Peyer's patch (tissue), 4 donors: ENCODE results near the gene SELENOK.

ENCODE experiments used
- POLR2A ChIP-seq, 2 donors: fragments of 450-650 bp; IDR thresholded peaks; one replicate each; pipeline ENCODE4 v1.5.1; 2017; ENCODE audit warnings: antibody characterized with exemption in 2 of 2, mild to moderate bottlenecking in 2 of 2, moderate library complexity in 2 of 2
- TF ChIP-seq, protein P1 (sequence below), 6 experiments: fragments of 450-650 bp in 4 of 6; fragments of 200-600 bp in 2 of 6; sonication (generic) in 1 of 6; IDR thresholded peaks; one replicate each; pipeline ENCODE4 v1.5.1; 2017 to 2019; ENCODE audit warnings: antibody characterized with exemption in 6 of 6, mild to moderate bottlenecking in 3 of 6, moderate library complexity in 1 of 6

DNA sequence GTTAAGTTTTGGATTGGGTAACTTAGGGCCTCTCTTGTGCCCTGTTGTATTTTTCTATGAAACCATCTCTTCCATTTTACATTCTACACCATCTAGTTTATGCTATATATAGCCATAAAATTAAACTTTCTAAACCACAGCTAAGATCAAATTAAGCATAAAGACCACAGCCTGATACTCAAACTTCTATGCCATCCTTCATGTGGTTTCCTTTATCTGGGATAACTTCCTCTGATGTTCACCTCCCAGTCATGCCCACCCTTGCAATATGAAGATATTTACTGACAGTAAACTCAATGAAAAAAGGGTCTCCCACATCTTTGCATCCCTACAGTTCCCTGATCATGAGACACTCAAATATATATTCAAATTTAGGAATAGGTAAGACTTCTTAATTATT, 4.2 kb downstream of the SELENOK start:
- TF ChIP-seq, protein P1, sequence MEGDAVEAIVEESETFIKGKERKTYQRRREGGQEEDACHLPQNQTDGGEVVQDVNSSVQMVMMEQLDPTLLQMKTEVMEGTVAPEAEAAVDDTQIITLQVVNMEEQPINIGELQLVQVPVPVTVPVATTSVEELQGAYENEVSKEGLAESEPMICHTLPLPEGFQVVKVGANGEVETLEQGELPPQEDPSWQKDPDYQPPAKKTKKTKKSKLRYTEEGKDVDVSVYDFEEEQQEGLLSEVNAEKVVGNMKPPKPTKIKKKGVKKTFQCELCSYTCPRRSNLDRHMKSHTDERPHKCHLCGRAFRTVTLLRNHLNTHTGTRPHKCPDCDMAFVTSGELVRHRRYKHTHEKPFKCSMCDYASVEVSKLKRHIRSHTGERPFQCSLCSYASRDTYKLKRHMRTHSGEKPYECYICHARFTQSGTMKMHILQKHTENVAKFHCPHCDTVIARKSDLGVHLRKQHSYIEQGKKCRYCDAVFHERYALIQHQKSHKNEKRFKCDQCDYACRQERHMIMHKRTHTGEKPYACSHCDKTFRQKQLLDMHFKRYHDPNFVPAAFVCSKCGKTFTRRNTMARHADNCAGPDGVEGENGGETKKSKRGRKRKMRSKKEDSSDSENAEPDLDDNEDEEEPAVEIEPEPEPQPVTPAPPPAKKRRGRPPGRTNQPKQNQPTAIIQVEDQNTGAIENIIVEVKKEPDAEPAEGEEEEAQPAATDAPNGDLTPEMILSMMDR (IDR thresholded peaks at IDR 0.05) = no peak
- TF ChIP-seq POLR2A (IDR thresholded peaks at IDR 0.05) = no peak
